Measurements from ENCODE around the gene SORBS2. TPM values are rescaled to one million over a fixed set of nuclear protein-coding genes. Genes with fewer than 3 reads are reported as not detected.
"Not testable (repeated sequence)": the region's sequence is repeated elsewhere in the genome, so short reads cannot be mapped to it uniquely, and the experiment has no call there.

SORBS2 gene
- total and polyA plus RNA-seq, 4 donors, result 49.1 to 83.5 (median 66.4) TPM

DNA sequence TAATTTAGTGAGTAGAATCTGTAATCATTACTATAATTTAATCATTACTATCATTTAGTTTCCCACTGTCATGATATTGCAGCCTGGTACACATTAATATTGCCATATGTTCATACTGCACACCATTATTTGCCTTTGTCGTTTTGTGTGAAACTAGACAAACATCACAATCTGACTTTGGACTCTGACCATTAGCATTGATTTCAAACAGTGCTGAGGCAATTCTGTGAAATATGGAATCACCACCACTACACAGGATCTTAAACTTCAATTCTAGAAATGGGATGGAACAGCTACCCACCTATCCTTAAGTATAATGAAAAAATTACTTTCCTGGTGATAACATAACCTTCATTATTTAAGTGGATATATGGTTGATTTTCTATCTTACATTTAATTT is 98.3 kb downstream of the SORBS2 start:
- Histone ChIP-seq H3K4me3 (ENCODE audit: low read depth, low read length) (no peak overlapping the region), H3K4me1 (ENCODE audit: control insufficient read depth, insufficient read depth, low read length) (peaks cover 11% of the 10 kb centered on the region), H3K36me3 (ENCODE audit: control insufficient read depth, insufficient read depth, low read length) (peaks cover 4% of the 10 kb centered on the region), H3K27ac (ENCODE audit: low read depth, low read length) (no peak overlapping the region), H3K9me3 (ENCODE audit: control insufficient read depth, insufficient read depth, low read length) (no peaks in the 10 kb centered on the region), H3K27me3 (ENCODE audit: control insufficient read depth, insufficient read depth, low read length) (no peaks in the 10 kb centered on the region)
- DNase-seq (ENCODE audit: low read depth in 4 of 6, low spot score in 6 of 6), result no peak
- WGBS (ENCODE audit: insufficient coverage), result 100% methylated on average over 1 of the region's 1 CpG

DNA sequence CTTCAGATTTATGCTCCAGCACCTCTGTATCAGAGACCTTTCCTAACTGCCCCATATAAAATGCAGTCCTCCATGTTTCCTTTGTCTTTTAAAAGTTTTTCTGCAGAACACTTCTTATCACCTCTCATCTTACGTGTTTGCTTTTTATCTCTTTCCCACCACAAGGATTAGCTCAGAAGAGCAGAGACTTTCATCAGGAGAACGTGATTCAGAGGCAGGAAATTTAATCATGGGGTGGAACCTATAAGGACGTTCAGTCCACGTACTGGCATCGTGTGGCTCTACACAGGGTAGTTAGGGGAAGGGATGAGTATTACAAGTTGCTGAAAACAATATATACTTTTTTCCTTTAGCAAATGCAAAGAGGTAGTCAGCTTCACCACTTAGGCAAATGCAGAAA is 98.7 kb downstream of the SORBS2 start:
- Histone ChIP-seq H3K4me1 (ENCODE audit: control insufficient read depth, insufficient read depth, low read length) (peaks cover 11% of the 10 kb centered on the region), H3K27me3 (ENCODE audit: control insufficient read depth, insufficient read depth, low read length) (no peaks in the 10 kb centered on the region), H3K4me3 (ENCODE audit: low read depth, low read length) (no peak overlapping the region), H3K27ac (ENCODE audit: low read depth, low read length) (no peak overlapping the region), H3K36me3 (ENCODE audit: control insufficient read depth, insufficient read depth, low read length) (peaks cover 4% of the 10 kb centered on the region), H3K9me3 (ENCODE audit: control insufficient read depth, insufficient read depth, low read length) (no peaks in the 10 kb centered on the region)
- DNase-seq (ENCODE audit: low read depth in 4 of 6, low spot score in 6 of 6), result no peak
- WGBS (ENCODE audit: insufficient coverage), result no CpG with 5 or more reads among the region's 5 CpGs

DNA sequence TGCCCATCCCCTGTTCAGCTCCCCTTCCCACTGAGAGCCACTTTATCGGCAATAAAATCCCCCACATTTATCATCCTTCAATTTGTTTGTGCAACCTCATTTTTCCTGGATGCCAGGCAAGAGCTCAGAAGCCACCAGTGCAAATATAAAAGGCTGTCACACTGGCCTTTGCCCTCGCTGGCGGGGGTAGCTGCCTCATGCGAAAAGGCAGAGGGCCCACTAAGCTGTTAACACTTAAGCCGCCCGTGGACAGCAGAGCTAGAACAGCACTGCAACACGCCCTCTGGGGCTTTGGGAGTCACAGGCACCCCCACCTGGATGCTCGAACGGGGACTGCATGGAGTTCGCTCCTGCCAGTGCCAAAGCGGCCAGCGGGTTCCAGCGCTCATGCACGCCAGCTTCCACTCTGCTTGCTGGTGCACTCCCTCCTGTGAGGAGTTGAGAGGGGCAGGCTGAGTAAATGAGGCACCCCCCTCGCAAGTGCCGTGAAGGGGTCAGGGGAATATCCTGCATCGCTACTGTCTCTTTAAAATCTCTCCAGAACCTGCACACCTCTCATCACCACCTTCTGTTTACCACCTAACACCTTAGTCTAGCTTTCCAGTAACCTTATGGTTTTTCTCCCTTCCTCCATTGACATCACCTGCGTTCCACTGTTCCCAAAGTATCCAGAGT is 99.5 kb downstream of the SORBS2 start:
- DNase-seq (ENCODE audit: low read depth in 4 of 6, low spot score in 6 of 6), result no peak
- Histone ChIP-seq H3K4me1 (ENCODE audit: control insufficient read depth, insufficient read depth, low read length) (peaks cover 11% of the 10 kb centered on the region), H3K4me3 (ENCODE audit: low read depth, low read length) (no peak overlapping the region), H3K27me3 (ENCODE audit: control insufficient read depth, insufficient read depth, low read length) (no peaks in the 10 kb centered on the region), H3K27ac (ENCODE audit: low read depth, low read length) (no peak overlapping the region), H3K9me3 (ENCODE audit: control insufficient read depth, insufficient read depth, low read length) (no peaks in the 10 kb centered on the region), H3K36me3 (ENCODE audit: control insufficient read depth, insufficient read depth, low read length) (peaks cover 4% of the 10 kb centered on the region)
- 77% methylated on average over 17 of the region's 18 CpGs for WGBS (ENCODE audit: insufficient coverage)

DNA sequence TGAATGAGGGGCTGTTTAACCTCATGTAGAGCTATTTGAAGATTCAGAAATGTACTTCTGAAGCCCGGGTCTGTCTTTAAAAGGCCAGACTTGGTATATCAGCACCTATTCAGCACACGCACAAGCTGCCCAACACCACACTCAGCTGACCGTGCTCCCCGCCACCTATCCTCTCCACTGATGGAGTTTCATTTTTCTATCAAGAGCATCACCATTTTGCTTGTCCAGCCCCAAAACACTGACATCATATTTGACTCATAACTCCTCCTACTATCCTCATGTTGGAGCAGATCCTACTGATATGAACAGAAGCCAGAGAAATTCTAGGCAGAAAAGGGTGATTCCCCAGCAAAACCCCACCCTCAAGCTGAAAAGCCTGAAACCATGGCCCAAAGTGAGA is 100.3 kb downstream of the SORBS2 start:
- H3K9me3 ChIP-seq (ENCODE audit: control insufficient read depth, insufficient read depth, low read length), result no peaks in the 10 kb centered on the region
- no peak overlapping the region for H3K4me3 ChIP-seq (ENCODE audit: low read depth, low read length)
- 100% methylated on average over 3 of the region's 4 CpGs for whole genome bisulfite sequencing (ENCODE audit: insufficient coverage)
- H3K4me1 ChIP-seq (ENCODE audit: control insufficient read depth, insufficient read depth, low read length), result peaks cover 7% of the 10 kb centered on the region
- no peak overlapping the region for H3K27ac ChIP-seq (ENCODE audit: low read depth, low read length)
- DNase-seq (ENCODE audit: low read depth in 4 of 6, low spot score in 6 of 6), result no peak
- peaks cover 4% of the 10 kb centered on the region for H3K36me3 ChIP-seq (ENCODE audit: control insufficient read depth, insufficient read depth, low read length)
- no peaks in the 10 kb centered on the region for H3K27me3 ChIP-seq (ENCODE audit: control insufficient read depth, insufficient read depth, low read length)

DNA sequence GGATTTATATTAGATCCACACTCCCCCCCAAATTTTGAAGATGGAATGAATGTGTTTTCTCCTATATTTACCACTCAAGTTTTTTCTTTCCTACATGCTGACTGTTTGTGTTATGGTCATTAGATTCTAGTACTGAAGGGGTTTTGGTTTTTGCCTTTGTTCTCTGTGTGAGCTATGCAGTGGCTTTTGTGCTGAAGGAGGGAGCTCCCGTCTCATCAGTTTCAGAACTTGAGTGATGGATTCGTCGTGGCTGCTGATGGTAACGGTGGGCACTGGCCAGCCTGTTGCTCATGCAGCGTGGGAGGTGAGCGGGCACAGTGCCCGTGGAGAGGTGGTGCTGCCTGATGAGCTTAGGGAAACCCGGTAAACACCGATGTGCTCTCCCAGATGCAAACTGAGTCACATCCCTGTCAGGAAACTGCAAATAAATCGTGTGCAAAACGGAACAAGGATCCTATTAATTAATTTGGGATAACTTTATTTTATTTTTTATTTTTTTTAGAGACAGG is 101.5 kb downstream of the SORBS2 start:
- no peaks in the 10 kb centered on the region for H3K27me3 ChIP-seq (ENCODE audit: control insufficient read depth, insufficient read depth, low read length)
- peaks cover 4% of the 10 kb centered on the region for H3K36me3 ChIP-seq (ENCODE audit: control insufficient read depth, insufficient read depth, low read length)
- no peak for DNase-seq (ENCODE audit: low read depth in 4 of 6, low spot score in 6 of 6)
- 32% methylated on average over 8 of the region's 11 CpGs for WGBS (ENCODE audit: insufficient coverage)
- no peak overlapping the region for H3K4me3 ChIP-seq (ENCODE audit: low read depth, low read length)
- H3K4me1 ChIP-seq (ENCODE audit: control insufficient read depth, insufficient read depth, low read length), result peaks cover 7% of the 10 kb centered on the region
- no peaks in the 10 kb centered on the region for H3K9me3 ChIP-seq (ENCODE audit: control insufficient read depth, insufficient read depth, low read length)
- no peak overlapping the region for H3K27ac ChIP-seq (ENCODE audit: low read depth, low read length)

DNA sequence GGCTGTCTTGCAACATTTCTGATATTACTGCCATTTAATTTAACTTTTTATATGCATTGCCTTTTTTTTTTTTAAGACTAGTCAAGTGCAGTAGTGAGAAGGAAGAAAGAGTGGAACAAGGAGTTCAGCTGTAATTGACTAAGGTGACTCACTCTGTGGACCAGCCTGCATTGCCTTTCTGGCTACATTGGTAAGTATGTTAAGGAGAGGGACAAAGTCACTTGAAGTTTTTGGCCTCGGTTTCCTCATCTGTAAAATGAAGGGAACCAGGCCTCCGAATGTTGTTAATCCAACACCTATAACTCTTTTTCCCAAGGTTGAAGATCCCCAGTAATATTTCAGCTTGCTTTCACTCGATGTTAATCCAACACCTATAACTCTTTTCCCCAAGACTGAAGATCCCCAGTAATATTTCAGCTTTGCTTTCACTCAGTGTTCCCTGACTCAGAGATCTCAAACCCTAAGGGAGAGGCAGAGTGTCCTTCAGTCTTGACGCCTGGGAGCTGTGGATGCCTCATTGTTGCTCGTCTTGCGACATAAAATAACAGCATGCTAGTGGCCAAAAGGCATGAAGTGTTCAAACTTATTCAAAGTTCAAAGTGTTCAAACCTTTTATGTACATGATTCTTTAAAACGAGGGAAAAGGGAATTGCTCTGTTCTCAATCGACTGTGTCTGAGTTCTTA is 102.0 kb downstream of the SORBS2 start:
- no peak overlapping the region for H3K4me3 ChIP-seq (ENCODE audit: low read depth, low read length)
- WGBS (ENCODE audit: insufficient coverage), result 86% methylated on average over 5 of the region's 8 CpGs
- DNase-seq (ENCODE audit: low read depth in 4 of 6, low spot score in 6 of 6), result no peak
- peaks cover 4% of the 10 kb centered on the region for H3K36me3 ChIP-seq (ENCODE audit: control insufficient read depth, insufficient read depth, low read length)
- H3K9me3 ChIP-seq (ENCODE audit: control insufficient read depth, insufficient read depth, low read length), result no peaks in the 10 kb centered on the region
- no peak overlapping the region for H3K27ac ChIP-seq (ENCODE audit: low read depth, low read length)
- H3K4me1 ChIP-seq (ENCODE audit: control insufficient read depth, insufficient read depth, low read length), result peaks cover 7% of the 10 kb centered on the region
- H3K27me3 ChIP-seq (ENCODE audit: control insufficient read depth, insufficient read depth, low read length), result no peaks in the 10 kb centered on the region

DNA sequence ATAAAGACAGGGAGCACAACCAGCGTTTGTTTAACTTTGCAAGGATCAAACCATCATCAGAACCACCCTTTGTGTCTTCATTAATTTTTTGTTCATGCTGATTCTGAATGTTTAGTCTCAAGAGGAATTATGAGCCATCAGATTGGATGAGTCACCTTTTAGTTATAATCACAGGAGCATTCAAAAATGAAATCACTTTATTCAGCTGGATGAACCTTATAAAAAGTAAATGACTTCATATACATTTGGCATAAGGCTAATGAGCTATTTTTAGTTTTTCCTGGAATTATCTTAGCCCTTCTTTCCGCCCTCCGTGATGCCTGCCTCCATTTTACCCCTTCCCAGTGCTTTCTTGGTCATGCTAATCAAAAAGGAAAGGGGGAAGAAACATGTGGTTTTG is 103.6 kb downstream of the SORBS2 start:
- H3K27ac ChIP-seq (ENCODE audit: low read depth, low read length), result no peak overlapping the region
- DNase-seq (ENCODE audit: low read depth in 4 of 6, low spot score in 6 of 6), result no peak
- H3K36me3 ChIP-seq (ENCODE audit: control insufficient read depth, insufficient read depth, low read length), result peaks cover 4% of the 10 kb centered on the region
- H3K4me3 ChIP-seq (ENCODE audit: low read depth, low read length), result no peak overlapping the region
- WGBS (ENCODE audit: insufficient coverage), result no CpG with 5 or more reads among the region's 3 CpGs
- H3K27me3 ChIP-seq (ENCODE audit: control insufficient read depth, insufficient read depth, low read length), result no peaks in the 10 kb centered on the region
- H3K9me3 ChIP-seq (ENCODE audit: control insufficient read depth, insufficient read depth, low read length), result no peaks in the 10 kb centered on the region
- H3K4me1 ChIP-seq (ENCODE audit: control insufficient read depth, insufficient read depth, low read length), result peaks cover 7% of the 10 kb centered on the region

DNA sequence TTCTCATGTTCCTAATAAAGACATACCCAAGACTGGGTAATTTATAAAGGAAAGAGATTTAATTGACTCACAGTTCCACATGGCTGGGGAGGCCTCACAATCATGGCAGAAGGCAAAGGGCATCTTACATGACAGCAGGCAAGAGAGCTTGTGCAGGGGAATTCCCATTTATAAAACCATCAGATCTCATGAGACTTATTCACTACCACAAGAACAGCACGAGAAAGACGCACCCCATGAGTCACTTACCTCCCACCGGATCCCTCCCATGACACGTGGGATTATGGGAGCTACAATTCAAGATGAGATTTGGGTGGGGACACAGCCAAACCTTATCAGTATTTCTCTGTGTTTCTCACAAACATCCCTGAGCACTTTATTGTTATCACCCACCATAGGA is 104.4 kb downstream of the SORBS2 start:
- DNase-seq (ENCODE audit: low read depth in 4 of 6, low spot score in 6 of 6); H3K36me3 ChIP-seq (ENCODE audit: control insufficient read depth, insufficient read depth, low read length); H3K27me3 ChIP-seq (ENCODE audit: control insufficient read depth, insufficient read depth, low read length); H3K4me3 ChIP-seq (ENCODE audit: low read depth, low read length); H3K9me3 ChIP-seq (ENCODE audit: control insufficient read depth, insufficient read depth, low read length); H3K4me1 ChIP-seq (ENCODE audit: control insufficient read depth, insufficient read depth, low read length); H3K27ac ChIP-seq (ENCODE audit: low read depth, low read length): not testable (repeated sequence)
- 89% methylated on average over 3 of the region's 4 CpGs for WGBS (ENCODE audit: insufficient coverage)

DNA sequence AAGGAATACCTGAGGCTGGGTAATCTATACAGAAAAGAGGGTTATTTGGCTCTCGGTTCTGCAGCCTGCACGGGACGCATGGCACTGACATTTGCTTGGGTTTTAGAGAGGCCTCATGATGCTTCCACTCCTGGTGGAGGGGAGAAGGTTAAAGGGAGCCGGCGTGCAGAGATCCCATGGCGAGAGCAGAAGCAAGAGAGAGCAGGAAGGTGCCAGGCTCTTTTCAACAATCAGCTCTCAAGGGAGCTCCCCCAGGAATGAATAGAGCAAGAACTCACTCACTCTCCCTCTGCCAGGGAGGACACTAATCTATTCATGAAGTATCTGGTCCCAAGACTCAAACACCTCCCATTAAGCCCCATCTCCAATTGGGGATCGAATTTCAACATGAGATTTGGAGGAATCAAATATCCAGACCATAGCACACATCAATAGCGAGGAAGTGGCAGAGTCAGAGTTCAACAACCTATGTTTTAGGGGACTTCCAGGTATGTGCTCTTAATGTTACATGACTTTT is 109.8 kb downstream of the SORBS2 start:
- Histone ChIP-seq H3K36me3 (ENCODE audit: control insufficient read depth, insufficient read depth, low read length) (no peaks in the 10 kb centered on the region), H3K27me3 (ENCODE audit: control insufficient read depth, insufficient read depth, low read length) (no peaks in the 10 kb centered on the region), H3K27ac (ENCODE audit: low read depth, low read length) (no peak overlapping the region), H3K9me3 (ENCODE audit: control insufficient read depth, insufficient read depth, low read length) (no peaks in the 10 kb centered on the region), H3K4me3 (ENCODE audit: low read depth, low read length) (no peak overlapping the region), H3K4me1 (ENCODE audit: control insufficient read depth, insufficient read depth, low read length) (peaks cover 7% of the 10 kb centered on the region)
- DNase-seq (ENCODE audit: low read depth in 4 of 6, low spot score in 6 of 6), result no peak
- WGBS (ENCODE audit: insufficient coverage), result 100% methylated on average over 2 of the region's 8 CpGs

DNA sequence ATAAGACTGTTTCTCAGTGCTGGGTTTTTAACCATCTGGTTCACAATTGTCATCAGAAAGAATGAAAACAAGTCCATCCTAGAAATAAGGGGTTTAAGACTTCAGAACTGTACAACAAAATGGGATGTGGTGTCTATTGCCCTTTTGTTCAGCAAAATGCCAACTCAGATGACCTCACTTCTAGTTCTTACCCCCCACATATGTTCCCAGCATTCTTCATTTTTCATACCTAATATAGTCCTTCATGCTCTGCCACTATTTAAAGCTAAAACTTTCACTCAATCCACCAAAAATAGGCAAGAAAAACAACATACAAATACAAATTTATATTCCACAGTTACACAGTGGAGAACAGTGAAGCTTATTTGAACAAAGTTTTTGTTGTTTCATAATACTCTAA is 111.4 kb downstream of the SORBS2 start:
- Histone ChIP-seq H3K4me3 (ENCODE audit: low read depth, low read length) (no peak overlapping the region), H3K27ac (ENCODE audit: low read depth, low read length) (no peak overlapping the region)

More for the DNA sequence above, 111.4 kb downstream of the SORBS2 start:
- H3K9me3 ChIP-seq (ENCODE audit: control insufficient read depth, insufficient read depth, low read length), result no peaks in the 10 kb centered on the region
- no peaks in the 10 kb centered on the region for H3K27me3 ChIP-seq (ENCODE audit: control insufficient read depth, insufficient read depth, low read length)
- H3K4me1 ChIP-seq (ENCODE audit: control insufficient read depth, insufficient read depth, low read length), result peaks cover 7% of the 10 kb centered on the region
- H3K36me3 ChIP-seq (ENCODE audit: control insufficient read depth, insufficient read depth, low read length), result no peaks in the 10 kb centered on the region
- no peak for DNase-seq (ENCODE audit: low read depth in 4 of 6, low spot score in 6 of 6)

Data from spinal cord (tissue), 10 donors.